ENCODE results near the gene SH3RF1. TPM values are rescaled to one million over a fixed set of nuclear protein-coding genes. Genes with fewer than 3 reads are reported as not detected.

Gene SH3RF1
- total and polyA plus RNA-seq, 2 of the 13 experiments (the other 11 are each of a cell fraction or from before 2014, with no cell fraction given): 3.1 to 3.2 TPM

DNA sequence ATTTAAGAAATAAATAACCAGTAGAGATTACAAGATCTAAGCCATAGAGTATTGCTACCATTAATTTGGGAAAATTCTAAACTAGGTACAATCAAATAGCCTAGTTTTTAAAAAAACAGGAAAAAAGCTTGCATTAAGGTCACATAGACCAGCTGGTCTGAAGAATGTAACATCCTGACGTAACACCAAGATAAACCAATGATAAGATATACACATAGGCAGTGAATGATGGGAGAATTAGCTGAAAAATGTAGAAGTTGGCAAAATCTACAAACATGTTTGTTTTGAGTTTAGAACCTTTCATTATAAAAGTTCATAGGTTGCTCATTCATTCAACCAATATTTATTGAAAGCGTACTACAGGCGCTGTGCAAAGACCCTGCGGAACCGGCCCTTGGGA, 120.0 kb downstream of the SH3RF1 start:
- no peaks in the 10 kb centered on the region for H4K20me1 ChIP-seq (ENCODE audit: insufficient read depth, low read length)
- no peak for FAIRE-seq
- peaks cover 3 to 4% of the 10 kb centered on the region in 2 experiments; a peak in 3 of 5 replicates for H3K36me3 ChIP-seq (replicated peaks in 1 of 2; ENCODE audit: control insufficient read depth in 1 of 2, insufficient read depth in 2 of 2, low read length in 2 of 2)
- no peak overlapping the region for H3K4me3 ChIP-seq (replicated peaks in 1 of 3; ENCODE audit: insufficient read depth in 1 of 3, low read depth in 2 of 3, low read length in 3 of 3)
- no peaks in the 10 kb centered on the region for H3K9me3 ChIP-seq (ENCODE audit: low read length)
- BruUV-seq (replicated peaks): no TSS peak
- POLR2A ChIA-PET: no interaction called here
- ATAC-seq: no peak
- no peak for DNase-seq (ENCODE audit: low spot score)
- no peak overlapping the region for H3K27ac ChIP-seq (ENCODE audit: extremely low read length, insufficient read depth, low read length)
- H3K9ac ChIP-seq (ENCODE audit: insufficient read depth, low read depth, low read length): no peak overlapping the region
- no peak overlapping the region for H2AFZ ChIP-seq (ENCODE audit: low read length)
- in situ Hi-C loops (cut with HindIII; ENCODE audit: extremely low pct_ligation_motif_present, low pct_unique_long_range_greater_than_20kb) (no loop called here), intact Hi-C loops (cut with micrococcal nuclease; ENCODE audit: unreplicated experiment) (no loop called here)
- WGBS (ENCODE audit: low lambda C conversion rate): 98% methylated on average over 5 of the region's 5 CpGs
- H3K79me2 ChIP-seq (ENCODE audit: insufficient read depth, low read length): no peaks in the 10 kb centered on the region
- H3K4me2 ChIP-seq (ENCODE audit: low read depth, low read length): no peak overlapping the region
- no peaks in the 10 kb centered on the region for H3K27me3 ChIP-seq (ENCODE audit: control insufficient read depth in 1 of 2, insufficient read depth in 2 of 2, low read length in 2 of 2)
- no peaks in the 10 kb centered on the region for H3K4me1 ChIP-seq (ENCODE audit: insufficient read depth, low read length)
- CTCF ChIA-PET (ENCODE audit: low intra/inter-chr PET ratio, low total read pairs): no interaction called here
- TF ChIP-seq, protein P1, sequence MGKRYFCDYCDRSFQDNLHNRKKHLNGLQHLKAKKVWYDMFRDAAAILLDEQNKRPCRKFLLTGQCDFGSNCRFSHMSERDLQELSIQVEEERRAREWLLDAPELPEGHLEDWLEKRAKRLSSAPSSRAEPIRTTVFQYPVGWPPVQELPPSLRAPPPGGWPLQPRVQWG (CRISPR knock-in tag; IDR thresholded peaks at IDR 0.05; ENCODE audit: borderline replicate concordance, low read depth): no peak
- TF ChIP-seq, protein P2, sequence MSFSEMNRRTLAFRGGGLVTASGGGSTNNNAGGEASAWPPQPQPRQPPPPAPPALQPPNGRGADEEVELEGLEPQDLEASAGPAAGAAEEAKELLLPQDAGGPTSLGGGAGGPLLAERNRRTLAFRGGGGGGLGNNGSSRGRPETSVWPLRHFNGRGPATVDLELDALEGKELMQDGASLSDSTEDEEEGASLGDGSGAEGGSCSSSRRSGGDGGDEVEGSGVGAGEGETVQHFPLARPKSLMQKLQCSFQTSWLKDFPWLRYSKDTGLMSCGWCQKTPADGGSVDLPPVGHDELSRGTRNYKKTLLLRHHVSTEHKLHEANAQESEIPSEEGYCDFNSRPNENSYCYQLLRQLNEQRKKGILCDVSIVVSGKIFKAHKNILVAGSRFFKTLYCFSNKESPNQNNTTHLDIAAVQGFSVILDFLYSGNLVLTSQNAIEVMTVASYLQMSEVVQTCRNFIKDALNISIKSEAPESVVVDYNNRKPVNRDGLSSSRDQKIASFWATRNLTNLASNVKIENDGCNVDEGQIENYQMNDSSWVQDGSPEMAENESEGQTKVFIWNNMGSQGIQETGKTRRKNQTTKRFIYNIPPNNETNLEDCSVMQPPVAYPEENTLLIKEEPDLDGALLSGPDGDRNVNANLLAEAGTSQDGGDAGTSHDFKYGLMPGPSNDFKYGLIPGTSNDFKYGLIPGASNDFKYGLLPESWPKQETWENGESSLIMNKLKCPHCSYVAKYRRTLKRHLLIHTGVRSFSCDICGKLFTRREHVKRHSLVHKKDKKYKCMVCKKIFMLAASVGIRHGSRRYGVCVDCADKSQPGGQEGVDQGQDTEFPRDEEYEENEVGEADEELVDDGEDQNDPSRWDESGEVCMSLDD (CRISPR knock-in tag; IDR thresholded peaks at IDR 0.05; ENCODE audit: borderline replicate concordance): no peak
- TF ChIP-seq MAZ (IDR thresholded peaks at IDR 0.05; ENCODE audit: borderline replicate concordance, low read depth, low read length) (no peak), MAZ (CRISPR knock-in tag; IDR thresholded peaks at IDR 0.05; ENCODE audit: low read depth) (no peak), KLF15 (CRISPR knock-in tag; IDR thresholded peaks at IDR 0.05; ENCODE audit: borderline replicate concordance) (no peak), ZNF543 (CRISPR knock-in tag; IDR thresholded peaks at IDR 0.05) (no peak), ZMYM4 (CRISPR knock-in tag; IDR thresholded peaks at IDR 0.05) (no peak), PRMT3 (CRISPR knock-in tag; IDR thresholded peaks at IDR 0.05; ENCODE audit: borderline replicate concordance, low read depth) (no peak), NFYC (CRISPR knock-in tag; IDR thresholded peaks at IDR 0.05) (no peak), NCOA2 (CRISPR knock-in tag; IDR thresholded peaks at IDR 0.05) (no peak), JDP2 (CRISPR knock-in tag; IDR thresholded peaks at IDR 0.05; ENCODE audit: borderline replicate concordance) (no peak)
- TF ChIP-seq, protein P3, sequence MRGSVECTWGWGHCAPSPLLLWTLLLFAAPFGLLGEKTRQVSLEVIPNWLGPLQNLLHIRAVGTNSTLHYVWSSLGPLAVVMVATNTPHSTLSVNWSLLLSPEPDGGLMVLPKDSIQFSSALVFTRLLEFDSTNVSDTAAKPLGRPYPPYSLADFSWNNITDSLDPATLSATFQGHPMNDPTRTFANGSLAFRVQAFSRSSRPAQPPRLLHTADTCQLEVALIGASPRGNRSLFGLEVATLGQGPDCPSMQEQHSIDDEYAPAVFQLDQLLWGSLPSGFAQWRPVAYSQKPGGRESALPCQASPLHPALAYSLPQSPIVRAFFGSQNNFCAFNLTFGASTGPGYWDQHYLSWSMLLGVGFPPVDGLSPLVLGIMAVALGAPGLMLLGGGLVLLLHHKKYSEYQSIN (CRISPR knock-in tag; IDR thresholded peaks at IDR 0.05; ENCODE audit: borderline replicate concordance): no peak
- TF ChIP-seq, protein P4, sequence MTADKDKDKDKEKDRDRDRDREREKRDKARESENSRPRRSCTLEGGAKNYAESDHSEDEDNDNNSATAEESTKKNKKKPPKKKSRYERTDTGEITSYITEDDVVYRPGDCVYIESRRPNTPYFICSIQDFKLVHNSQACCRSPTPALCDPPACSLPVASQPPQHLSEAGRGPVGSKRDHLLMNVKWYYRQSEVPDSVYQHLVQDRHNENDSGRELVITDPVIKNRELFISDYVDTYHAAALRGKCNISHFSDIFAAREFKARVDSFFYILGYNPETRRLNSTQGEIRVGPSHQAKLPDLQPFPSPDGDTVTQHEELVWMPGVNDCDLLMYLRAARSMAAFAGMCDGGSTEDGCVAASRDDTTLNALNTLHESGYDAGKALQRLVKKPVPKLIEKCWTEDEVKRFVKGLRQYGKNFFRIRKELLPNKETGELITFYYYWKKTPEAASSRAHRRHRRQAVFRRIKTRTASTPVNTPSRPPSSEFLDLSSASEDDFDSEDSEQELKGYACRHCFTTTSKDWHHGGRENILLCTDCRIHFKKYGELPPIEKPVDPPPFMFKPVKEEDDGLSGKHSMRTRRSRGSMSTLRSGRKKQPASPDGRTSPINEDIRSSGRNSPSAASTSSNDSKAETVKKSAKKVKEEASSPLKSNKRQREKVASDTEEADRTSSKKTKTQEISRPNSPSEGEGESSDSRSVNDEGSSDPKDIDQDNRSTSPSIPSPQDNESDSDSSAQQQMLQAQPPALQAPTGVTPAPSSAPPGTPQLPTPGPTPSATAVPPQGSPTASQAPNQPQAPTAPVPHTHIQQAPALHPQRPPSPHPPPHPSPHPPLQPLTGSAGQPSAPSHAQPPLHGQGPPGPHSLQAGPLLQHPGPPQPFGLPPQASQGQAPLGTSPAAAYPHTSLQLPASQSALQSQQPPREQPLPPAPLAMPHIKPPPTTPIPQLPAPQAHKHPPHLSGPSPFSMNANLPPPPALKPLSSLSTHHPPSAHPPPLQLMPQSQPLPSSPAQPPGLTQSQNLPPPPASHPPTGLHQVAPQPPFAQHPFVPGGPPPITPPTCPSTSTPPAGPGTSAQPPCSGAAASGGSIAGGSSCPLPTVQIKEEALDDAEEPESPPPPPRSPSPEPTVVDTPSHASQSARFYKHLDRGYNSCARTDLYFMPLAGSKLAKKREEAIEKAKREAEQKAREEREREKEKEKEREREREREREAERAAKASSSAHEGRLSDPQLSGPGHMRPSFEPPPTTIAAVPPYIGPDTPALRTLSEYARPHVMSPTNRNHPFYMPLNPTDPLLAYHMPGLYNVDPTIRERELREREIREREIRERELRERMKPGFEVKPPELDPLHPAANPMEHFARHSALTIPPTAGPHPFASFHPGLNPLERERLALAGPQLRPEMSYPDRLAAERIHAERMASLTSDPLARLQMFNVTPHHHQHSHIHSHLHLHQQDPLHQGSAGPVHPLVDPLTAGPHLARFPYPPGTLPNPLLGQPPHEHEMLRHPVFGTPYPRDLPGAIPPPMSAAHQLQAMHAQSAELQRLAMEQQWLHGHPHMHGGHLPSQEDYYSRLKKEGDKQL (CRISPR knock-in tag; IDR thresholded peaks at IDR 0.05; ENCODE audit: low read depth): no peak
- TF ChIP-seq, protein P5, sequence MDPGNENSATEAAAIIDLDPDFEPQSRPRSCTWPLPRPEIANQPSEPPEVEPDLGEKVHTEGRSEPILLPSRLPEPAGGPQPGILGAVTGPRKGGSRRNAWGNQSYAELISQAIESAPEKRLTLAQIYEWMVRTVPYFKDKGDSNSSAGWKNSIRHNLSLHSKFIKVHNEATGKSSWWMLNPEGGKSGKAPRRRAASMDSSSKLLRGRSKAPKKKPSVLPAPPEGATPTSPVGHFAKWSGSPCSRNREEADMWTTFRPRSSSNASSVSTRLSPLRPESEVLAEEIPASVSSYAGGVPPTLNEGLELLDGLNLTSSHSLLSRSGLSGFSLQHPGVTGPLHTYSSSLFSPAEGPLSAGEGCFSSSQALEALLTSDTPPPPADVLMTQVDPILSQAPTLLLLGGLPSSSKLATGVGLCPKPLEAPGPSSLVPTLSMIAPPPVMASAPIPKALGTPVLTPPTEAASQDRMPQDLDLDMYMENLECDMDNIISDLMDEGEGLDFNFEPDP (CRISPR knock-in tag; conservative IDR thresholded peaks at IDR 0.05): no peak

Measured in HepG2 (cell line).